H1 (cell line): ENCODE results near the gene OPCML. TPM values are rescaled to one million over a fixed set of nuclear protein-coding genes. Genes with fewer than 3 reads are reported as not detected.

ENCODE experiments used
- BACH1 ChIP-seq: IDR thresholded peaks from 2 replicates; pipeline ENCODE4 v1.6.1; 2012; ENCODE audit warnings: low read length, improper control_type of control experiment
- POU5F1 ChIP-seq: IDR thresholded peaks from 2 replicates; pipeline ENCODE4 v1.6.1; 2011; ENCODE audit warnings: low read depth, mild to moderate bottlenecking, low read length, moderate library complexity
- RBBP5 ChIP-seq: IDR thresholded peaks from 2 replicates; pipeline ENCODE4 v1.7.1; 2012; ENCODE audit warnings: low read depth, mild to moderate bottlenecking, inconsistent platforms, low read length, moderate library complexity, borderline replicate concordance
- RNF2 ChIP-seq: fragments of 200-900, 300-1000 bp; sonication (generic); IDR thresholded peaks from 2 replicates; pipeline ENCODE4 v1.7.1; 2016; ENCODE audit warnings: borderline replicate concordance, low read depth, mild to moderate bottlenecking, antibody characterized with exemption, low read length; ENCODE audit not compliant: poor library complexity, severe bottlenecking; ENCODE audit errors: missing control alignments
- RXRA ChIP-seq: IDR thresholded peaks from 2 replicates; pipeline ENCODE4 v1.6.1; 2011; ENCODE audit warnings: low read depth, mild to moderate bottlenecking, low read length, moderate library complexity; ENCODE audit not compliant: insufficient read depth
- SP1 ChIP-seq: IDR thresholded peaks from 2 replicates; pipeline ENCODE4 v1.6.1; 2011; ENCODE audit warnings: low read depth, low read length
- polyA plus RNA-seq, 7 experiments: library from polyadenylated mRNA; depleted of rRNA in 3 of 7; stranded (reverse) in 5 of 7; unstranded in 2 of 7; fragments of >200 nt in 5 of 7; fragments of 200-250 nt in 2 of 7; gene quantifications; 1 replicate in 5 of 7; 2 replicates in 1 of 7; 4 replicates in 1 of 7; pipeline versions ENCODE4 v1.2.1 to v1.2.3, GENCODE V29; 2011 to 2013; ENCODE audit warnings: missing spikeins in 2 of 7, mixed read lengths in 2 of 7
- total RNA-seq: library from RNA; stranded (reverse); fragmentation: NEBNext Ultra II Directional; extraction: Animal tissue kit (Norgen Biotek cat#: 25700); gene quantifications from 2 replicates; pipeline ENCODE4 v1.2.1, GENCODE V29; 2021
- TF ChIP-seq, protein P1 (sequence below), 3 experiments: IDR thresholded peaks; 1 replicate in 2 of 3; 2 replicates in 1 of 3; pipeline versions ENCODE4 v1.5.1 to v1.6.1; 2011; ENCODE audit warnings: low read length in 3 of 3, mild to moderate bottlenecking in 3 of 3, inconsistent platforms in 2 of 3, low read depth in 1 of 3, moderate library complexity in 1 of 3; ENCODE audit not compliant: insufficient read depth in 1 of 3; ENCODE audit errors: control extremely low read depth in 1 of 3
- TF ChIP-seq, protein P2 (sequence below): IDR thresholded peaks from 2 replicates; pipeline ENCODE4 v1.6.1; 2012; ENCODE audit warnings: inconsistent platforms

OPCML gene
- total and polyA plus RNA-seq, 2 of the 8 experiments (the other 6 are each of a cell fraction or from before 2014, with no cell fraction given), result 2.3 to 3.1 TPM

DNA sequence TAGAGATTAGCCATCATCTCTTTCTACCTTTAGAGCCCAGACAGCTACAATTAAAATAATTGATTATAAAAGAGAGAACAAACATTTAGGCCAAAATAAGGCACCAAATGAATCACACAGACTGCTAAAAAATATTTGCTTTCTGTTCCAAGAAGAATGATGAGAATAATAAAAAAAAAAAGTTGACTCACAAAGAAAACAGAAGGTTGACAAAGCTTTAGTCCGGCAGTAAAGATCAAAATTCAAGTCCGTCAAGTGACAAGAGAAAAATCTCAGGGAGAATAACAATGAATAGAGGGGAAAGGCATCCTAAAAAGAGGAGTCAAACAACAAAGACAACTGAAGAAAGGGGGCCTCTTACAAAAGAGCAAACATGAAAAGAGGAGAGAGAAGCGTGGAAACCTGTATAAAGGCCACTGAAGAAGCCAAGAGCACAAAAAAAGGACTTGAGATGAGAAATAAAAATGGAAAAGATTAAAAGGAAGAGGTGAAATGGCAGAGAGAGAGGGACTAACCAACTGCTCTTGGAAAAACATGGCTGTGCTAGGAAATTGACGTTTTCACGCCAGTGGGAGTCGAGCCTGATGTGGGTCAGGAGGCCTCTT is 910.2 kb downstream of the OPCML start (continued):
- TF ChIP-seq, protein P1, sequence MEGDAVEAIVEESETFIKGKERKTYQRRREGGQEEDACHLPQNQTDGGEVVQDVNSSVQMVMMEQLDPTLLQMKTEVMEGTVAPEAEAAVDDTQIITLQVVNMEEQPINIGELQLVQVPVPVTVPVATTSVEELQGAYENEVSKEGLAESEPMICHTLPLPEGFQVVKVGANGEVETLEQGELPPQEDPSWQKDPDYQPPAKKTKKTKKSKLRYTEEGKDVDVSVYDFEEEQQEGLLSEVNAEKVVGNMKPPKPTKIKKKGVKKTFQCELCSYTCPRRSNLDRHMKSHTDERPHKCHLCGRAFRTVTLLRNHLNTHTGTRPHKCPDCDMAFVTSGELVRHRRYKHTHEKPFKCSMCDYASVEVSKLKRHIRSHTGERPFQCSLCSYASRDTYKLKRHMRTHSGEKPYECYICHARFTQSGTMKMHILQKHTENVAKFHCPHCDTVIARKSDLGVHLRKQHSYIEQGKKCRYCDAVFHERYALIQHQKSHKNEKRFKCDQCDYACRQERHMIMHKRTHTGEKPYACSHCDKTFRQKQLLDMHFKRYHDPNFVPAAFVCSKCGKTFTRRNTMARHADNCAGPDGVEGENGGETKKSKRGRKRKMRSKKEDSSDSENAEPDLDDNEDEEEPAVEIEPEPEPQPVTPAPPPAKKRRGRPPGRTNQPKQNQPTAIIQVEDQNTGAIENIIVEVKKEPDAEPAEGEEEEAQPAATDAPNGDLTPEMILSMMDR (IDR thresholded peaks at IDR 0.05; ENCODE audit: control extremely low read depth in 1 of 3, insufficient read depth in 1 of 3, low read depth in 1 of 3, low read length in 3 of 3), result no peak
- TF ChIP-seq POU5F1 (no peak), RXRA (no peak), BACH1 (no peak), SP1 (no peak), RBBP5 (no peak), RNF2 (no peak)
- TF ChIP-seq, protein P2, sequence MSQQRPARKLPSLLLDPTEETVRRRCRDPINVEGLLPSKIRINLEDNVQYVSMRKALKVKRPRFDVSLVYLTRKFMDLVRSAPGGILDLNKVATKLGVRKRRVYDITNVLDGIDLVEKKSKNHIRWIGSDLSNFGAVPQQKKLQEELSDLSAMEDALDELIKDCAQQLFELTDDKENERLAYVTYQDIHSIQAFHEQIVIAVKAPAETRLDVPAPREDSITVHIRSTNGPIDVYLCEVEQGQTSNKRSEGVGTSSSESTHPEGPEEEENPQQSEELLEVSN, result no peak
